Glomerular endothelial cell (primary cell): Measurements from ENCODE around the gene NCL. TPM values are rescaled to one million over a fixed set of nuclear protein-coding genes. Genes with fewer than 3 reads are reported as not detected.
"Not testable (repeated sequence)": the region's sequence is repeated elsewhere in the genome, so short reads cannot be mapped to it uniquely, and the experiment has no call there.

Source experiments
- DNase-seq: peaks from one replicate; pipeline ENCODE4 v3.0.0-alpha.2; 2011; ENCODE audit warnings: low read depth, low spot score; ENCODE audit errors: extremely low read depth
- total RNA-seq: library from RNA; depleted of rRNA; stranded (reverse); fragments of >200 nt; gene quantifications from 2 replicates; pipeline ENCODE4 v1.2.3, GENCODE V29; 2015

The NCL gene
- total RNA-seq, 1 donor from 2014 or later = 224 TPM

DNA sequence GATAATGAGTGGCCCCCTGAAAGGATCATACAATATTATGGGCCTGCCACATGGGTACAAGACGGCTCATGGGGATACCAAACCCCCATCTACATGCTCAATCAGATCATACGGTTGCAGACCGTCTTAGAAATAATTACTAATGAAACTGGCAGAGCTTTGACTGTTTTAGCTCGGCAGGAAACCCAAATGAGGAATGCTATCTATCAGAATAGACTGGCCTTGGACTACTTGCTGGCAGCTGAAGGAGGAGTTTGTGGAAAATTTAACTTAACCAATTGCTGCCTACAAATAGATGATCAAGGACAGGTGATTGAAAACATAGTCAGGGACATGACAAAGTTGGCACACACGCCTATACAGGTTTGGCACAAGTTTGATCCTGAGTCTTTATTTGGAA is 56.6 kb downstream of the NCL start:
- DNase-seq = not testable (repeated sequence)

DNA sequence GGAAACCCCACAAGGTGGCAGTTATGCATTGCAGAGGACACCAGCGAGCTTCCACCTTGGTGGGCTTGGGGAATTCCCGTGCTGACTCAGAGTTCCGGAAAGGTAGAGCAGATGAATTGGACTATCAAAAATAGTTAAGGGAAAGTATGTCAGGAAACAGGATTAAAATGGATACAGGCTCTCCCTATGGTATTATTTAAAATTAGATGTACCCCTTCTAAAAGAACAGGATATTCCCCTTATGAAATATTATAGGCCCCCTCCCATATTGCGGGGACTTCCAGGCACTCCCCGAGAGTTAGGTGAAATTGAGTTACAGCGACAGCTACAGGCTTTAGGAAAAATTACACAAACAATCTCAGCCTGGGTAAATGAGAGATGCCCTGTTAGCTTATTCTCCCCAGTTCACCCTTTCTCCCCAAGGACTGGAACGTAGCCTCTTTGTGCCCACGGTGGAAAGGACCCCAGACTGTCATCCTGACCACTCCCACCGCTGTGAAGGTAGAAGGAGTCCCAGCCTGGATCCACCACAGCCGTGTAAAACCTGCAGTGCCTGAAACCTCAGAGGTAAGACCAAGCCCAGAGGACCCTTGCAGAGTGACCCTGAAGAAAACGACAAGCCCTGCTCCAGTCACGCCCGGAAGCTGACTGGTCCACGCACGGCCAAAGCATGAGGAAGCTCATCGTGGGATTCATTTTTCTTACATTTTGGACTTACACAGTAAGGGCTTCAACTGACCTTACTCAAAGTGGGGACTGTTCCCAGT is 58.5 kb downstream of the NCL start:
- not testable (repeated sequence) for DNase-seq

DNA sequence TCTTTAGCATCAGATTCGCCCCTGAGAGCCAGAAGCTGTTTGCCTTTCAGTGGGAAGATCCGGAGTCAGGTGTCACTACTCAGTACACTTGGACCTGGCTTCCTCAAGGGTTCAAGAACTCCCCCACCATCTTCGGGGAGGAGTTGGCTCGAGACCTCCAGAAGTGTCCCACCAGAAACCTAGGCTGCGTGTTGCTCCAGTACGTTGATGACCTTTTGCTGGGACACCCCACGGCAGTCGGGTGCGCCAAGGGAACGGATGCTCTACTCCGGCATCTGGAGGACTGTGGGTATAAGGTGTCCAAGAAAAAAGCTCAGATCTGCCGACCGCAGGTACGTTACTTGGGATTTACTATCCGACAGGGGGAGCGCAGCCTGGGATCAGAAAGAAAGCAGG is 60.1 kb downstream of the NCL start:
- not testable (repeated sequence) for DNase-seq

Other genes starting within 250 kb of the NCL start
- gene B3GNT7, start 68.8 kb downstream of the NCL start, total RNA-seq = 0.44 and 1.2 TPM in 2 replicates
- gene NMUR1, start 66.0 kb upstream of the NCL start, total RNA-seq = not detected in 2 replicates
- gene TEX44, start 128.4 kb upstream of the NCL start, total RNA-seq = not detected in 2 replicates
- 815 and 859 TPM in 2 replicates for gene PTMA, start 244.0 kb upstream of the NCL start, total RNA-seq